Ovary (tissue), 10 donors: ENCODE results near the gene RTL3. TPM values are rescaled to one million over a fixed set of nuclear protein-coding genes. Genes with fewer than 3 reads are reported as not detected.

Experiments
- DNase-seq, 5 donors: peaks; one replicate each; pipeline ENCODE4 v3.0.0-alpha.2; 2019 to 2020
- H3K27ac ChIP-seq, 2 donors: fragments of 200-600 bp; one replicate each; pipeline versions ENCODE4 v1.5.1 to v1.8.0; 2019 to 2022
- H3K27me3 ChIP-seq: fragments of 200-600 bp; one replicate; pipeline ENCODE4 v1.8.0; 2022
- H3K36me3 ChIP-seq: fragments of 200-600 bp; sonication (generic); one replicate; pipeline ENCODE4 v1.5.1; 2019
- H3K4me1 ChIP-seq: one replicate; pipeline ENCODE4 v1.8.1; 2013; ENCODE audit warnings: mild to moderate bottlenecking, moderate library complexity; ENCODE audit not compliant: insufficient read depth
- H3K4me3 ChIP-seq: fragments of 200-600 bp; sonication (generic); one replicate; pipeline ENCODE4 v1.5.1; 2017
- H3K9me3 ChIP-seq, 2 donors: fragments of 200-600 bp in 1 of 2; sonication (generic) in 1 of 2; one replicate each; pipeline versions ENCODE4 v1.5.1 to v1.8.1; 2013 to 2019; ENCODE audit warnings: mild to moderate bottlenecking in 1 of 2, moderate library complexity in 1 of 2
- EP300 ChIP-seq: sonication (generic); formaldehyde crosslinking; IDR thresholded peaks from one replicate; pipeline ENCODE4 v1.6.1; 2017; ENCODE audit warnings: antibody characterized with exemption
- POLR2A ChIP-seq: fragments of 450-650 bp; IDR thresholded peaks from one replicate; pipeline ENCODE4 v1.6.1; 2017; ENCODE audit warnings: antibody characterized with exemption, mild to moderate bottlenecking, moderate library complexity
- WGBS, 3 donors: extraction: QIAGEN DNeasy Blood & Tissue Kit in 1 of 3; methylation state at CpG; one replicate each; pipeline versions ENCODE4 v1.1.5 to v1.1.7; 2013 to 2017; 5-methylcytosine and 5-hydroxymethylcytosine counted together
- intact Hi-C, 4 donors: fragments of 100-400 bp; cut with DNase I; formaldehyde crosslinking; loops; one replicate each; pipeline versions ENCODE4 v1.11.0 to v1.15.1; 2022 to 2023
- long read RNA-seq, 3 donors: library from polyadenylated mRNA in 2 of 3; unstranded in 2 of 3; transcript quantifications; one replicate each; pipeline ENCODE4 v2.0.0 and lab custom pipeline, GENCODE V29; 2021 to 2026
- polyA plus RNA-seq, 2 donors: library from polyadenylated mRNA; stranded (reverse); fragments of 200-250 nt in 1 of 2; fragments of 350-450 nt in 1 of 2; fragmentation: Illumina TruSeq in 1 of 2; extraction: RNeasy Lipid Tissue Mini Kit (QIAGEN cat#74804) in 1 of 2; gene quantifications; one replicate each; pipeline ENCODE4 v1.2.3, GENCODE V29; 2013 to 2014
- total RNA-seq, 7 donors: library from RNA; depleted of rRNA in 2 of 7; stranded (reverse); fragments of >200 nt in 2 of 7; fragmentation: NEBNext Ultra II Directional in 3 of 7; extraction: Animal tissue kit (Norgen Biotek cat#: 25700) in 3 of 7; gene quantifications; one replicate each; pipeline versions ENCODE4 v1.1.0 to v1.2.4, GENCODE V29; 2016 to 2023
- TF ChIP-seq, protein P1 (sequence below), 3 donors: fragments of 450-650 bp in 2 of 3; fragments of 200-600 bp in 1 of 3; IDR thresholded peaks; one replicate each; pipeline versions ENCODE4 v1.5.1 to v1.8.0; 2016 to 2022; ENCODE audit warnings: antibody characterized with exemption in 3 of 3, mild to moderate bottlenecking in 1 of 3
- donor health status: DM: no; HTN: no; CAD: no; lungs with moderate emphysema.
- donor health status: DM: no; HTN: no; CAD: no.
- donor health status: Bipolar disorder and iron deficiency.
- donor health status: DM: yes; HTN: yes; CAD: no.
- donor health status: DM: no; HTN: no; CAD: no.
- donor health status: DM: yes; HTN: yes; CAD: no.

RTL3 gene, protein sequence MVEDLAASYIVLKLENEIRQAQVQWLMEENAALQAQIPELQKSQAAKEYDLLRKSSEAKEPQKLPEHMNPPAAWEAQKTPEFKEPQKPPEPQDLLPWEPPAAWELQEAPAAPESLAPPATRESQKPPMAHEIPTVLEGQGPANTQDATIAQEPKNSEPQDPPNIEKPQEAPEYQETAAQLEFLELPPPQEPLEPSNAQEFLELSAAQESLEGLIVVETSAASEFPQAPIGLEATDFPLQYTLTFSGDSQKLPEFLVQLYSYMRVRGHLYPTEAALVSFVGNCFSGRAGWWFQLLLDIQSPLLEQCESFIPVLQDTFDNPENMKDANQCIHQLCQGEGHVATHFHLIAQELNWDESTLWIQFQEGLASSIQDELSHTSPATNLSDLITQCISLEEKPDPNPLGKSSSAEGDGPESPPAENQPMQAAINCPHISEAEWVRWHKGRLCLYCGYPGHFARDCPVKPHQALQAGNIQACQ
- under 1 TPM in 2 of 7 donors, not detected in 5; 0.12 to 0.23 TPM for total RNA-seq
- polyA plus RNA-seq = under 1 TPM; 0.02 to 0.53 TPM
- long read RNA-seq, donor 1 = 0 reads
- long read RNA-seq, donor 2 = 0 reads
- long read RNA-seq, donor 3, partial matches to known transcripts = 0 of 1 reads
- long read RNA-seq, donor 3, other reads (novel, unspliced or antisense) = 0 of 1 reads

DNA sequence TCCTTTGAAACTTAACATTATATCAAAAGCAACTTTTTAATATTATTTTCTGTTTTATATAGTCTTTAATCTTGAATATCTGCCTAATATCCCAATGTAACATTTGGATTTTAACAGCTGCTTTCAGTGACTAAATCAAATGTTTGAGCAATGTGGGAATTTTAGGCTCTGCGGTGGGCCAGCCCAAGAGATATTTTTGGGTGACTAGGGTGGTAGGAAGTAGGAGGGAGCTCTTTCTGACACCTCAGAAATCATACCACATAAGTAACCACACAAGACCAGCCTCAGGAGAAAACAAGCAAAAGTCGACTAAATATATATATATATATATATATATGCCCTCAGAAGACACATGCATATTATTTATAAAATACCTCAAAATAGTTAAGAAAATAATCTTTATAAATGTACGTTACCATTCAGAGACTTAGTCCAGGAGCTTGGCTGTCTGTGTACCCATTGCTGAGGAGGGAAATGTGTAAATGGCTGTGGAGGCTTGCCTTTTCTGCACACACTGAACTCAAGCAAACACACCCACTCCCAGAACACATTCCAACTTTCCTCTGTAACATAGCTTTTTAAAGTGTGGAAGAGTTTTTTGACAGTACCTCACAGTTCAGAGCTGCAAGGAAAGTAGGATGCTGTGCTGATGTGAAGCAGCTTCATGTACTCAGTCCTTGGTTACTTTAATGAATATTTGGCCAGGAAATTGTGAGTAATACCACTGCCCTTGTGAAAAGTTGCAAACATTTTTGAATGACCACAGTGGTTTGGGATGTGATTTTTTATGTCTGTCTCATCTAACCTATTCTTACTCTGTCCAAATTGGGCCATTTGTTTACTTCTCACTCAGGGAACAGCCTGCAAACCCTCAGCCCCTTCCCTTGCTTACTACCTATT, at the start of gene RTL3:
Gene RTL3, minus strand, starts transcription at position 484 of the 900 bp plus-strand sequence. CDS start 908 bp downstream, outside the sequence.
- Histone ChIP-seq H3K4me1 (no peaks in the 10 kb centered on the region), H3K9me3 (no peaks in the 10 kb centered on the region), H3K27ac (no peak within 1 kb of the TSS), H3K27me3 (no peaks in the 10 kb centered on the region), H3K4me3 (no peak within 1 kb of the TSS), H3K36me3 (no peaks in the 10 kb centered on the region)
- 50 to 59% (median 53%) methylated on average over 3 of the region's 3 CpGs for WGBS, 3 donors
- TF ChIP-seq POLR2A = no peak
- no peak for TF ChIP-seq EP300
- TF ChIP-seq, protein P1, sequence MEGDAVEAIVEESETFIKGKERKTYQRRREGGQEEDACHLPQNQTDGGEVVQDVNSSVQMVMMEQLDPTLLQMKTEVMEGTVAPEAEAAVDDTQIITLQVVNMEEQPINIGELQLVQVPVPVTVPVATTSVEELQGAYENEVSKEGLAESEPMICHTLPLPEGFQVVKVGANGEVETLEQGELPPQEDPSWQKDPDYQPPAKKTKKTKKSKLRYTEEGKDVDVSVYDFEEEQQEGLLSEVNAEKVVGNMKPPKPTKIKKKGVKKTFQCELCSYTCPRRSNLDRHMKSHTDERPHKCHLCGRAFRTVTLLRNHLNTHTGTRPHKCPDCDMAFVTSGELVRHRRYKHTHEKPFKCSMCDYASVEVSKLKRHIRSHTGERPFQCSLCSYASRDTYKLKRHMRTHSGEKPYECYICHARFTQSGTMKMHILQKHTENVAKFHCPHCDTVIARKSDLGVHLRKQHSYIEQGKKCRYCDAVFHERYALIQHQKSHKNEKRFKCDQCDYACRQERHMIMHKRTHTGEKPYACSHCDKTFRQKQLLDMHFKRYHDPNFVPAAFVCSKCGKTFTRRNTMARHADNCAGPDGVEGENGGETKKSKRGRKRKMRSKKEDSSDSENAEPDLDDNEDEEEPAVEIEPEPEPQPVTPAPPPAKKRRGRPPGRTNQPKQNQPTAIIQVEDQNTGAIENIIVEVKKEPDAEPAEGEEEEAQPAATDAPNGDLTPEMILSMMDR (IDR thresholded peaks at IDR 0.05) = no peak
- DNase-seq = no peak
- intact Hi-C loops = no loop called here

DNA sequence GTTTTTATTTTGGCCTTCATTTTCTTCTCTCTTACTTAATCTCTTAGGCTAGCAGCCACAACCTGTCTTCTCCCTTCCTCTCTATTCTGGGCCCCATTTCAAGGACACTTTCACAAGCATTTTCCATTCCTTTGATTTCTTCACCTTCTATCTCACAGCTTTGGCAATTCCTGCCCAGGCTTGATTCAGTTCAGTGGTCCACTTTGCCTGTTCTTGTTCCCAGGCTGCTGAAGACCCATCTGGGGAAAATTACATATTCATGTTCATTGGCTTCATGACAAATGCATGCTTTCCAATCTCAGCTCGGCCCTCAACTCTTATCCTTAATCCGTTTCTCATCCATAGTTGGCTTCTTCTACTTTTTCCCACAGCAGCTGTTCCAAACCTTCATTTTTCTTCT, 49.7 kb upstream of the RTL3 start:
- TF ChIP-seq, protein P1 (IDR thresholded peaks at IDR 0.05) = no peak
- TF ChIP-seq POLR2A (no peak), EP300 (no peak)
- no peak overlapping the region for H3K27ac ChIP-seq
- H3K9me3 ChIP-seq = no peaks in the 10 kb centered on the region
- intact Hi-C loops = no loop called here
- H3K4me3 ChIP-seq = no peak overlapping the region
- H3K27me3 ChIP-seq = no peaks in the 10 kb centered on the region
- 15 to 19% (median 18%) methylated on average over 2 of the region's 2 CpGs for WGBS, 3 donors
- peak in 3 of 5 donors; percentile 9 to 41 (median 23) for DNase-seq
- H3K36me3 ChIP-seq = no peaks in the 10 kb centered on the region
- no peaks in the 10 kb centered on the region for H3K4me1 ChIP-seq

DNA sequence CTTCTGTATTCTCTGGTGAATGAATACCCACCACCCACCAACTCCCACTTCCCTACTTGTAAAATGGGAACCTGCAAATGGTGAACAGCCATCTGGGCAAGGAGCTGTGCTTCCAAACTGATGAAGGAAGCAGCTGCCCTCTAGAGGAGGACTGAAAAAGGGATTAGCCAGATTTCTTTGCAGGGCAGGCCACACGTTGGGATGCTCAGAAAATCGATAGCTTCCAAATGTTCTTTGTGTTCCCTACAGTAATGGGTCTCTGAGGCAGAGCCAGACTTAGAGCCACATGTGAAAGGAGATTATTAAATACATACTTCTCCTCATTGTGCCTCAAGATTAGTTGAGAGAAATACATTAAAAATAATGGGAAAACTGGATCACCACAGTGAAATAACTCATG, 49.1 kb upstream of the RTL3 start:
- Histone ChIP-seq H3K4me3 (no peak overlapping the region), H3K27me3 (no peaks in the 10 kb centered on the region), H3K9me3 (no peaks in the 10 kb centered on the region), H3K36me3 (no peaks in the 10 kb centered on the region), H3K27ac (no peak overlapping the region), H3K4me1 (no peaks in the 10 kb centered on the region)
- WGBS, 3 donors = 25 to 28% (median 26%) methylated on average over 2 of the region's 2 CpGs
- intact Hi-C loops = no loop called here
- TF ChIP-seq POLR2A (no peak), EP300 (no peak)
- TF ChIP-seq, protein P1 (IDR thresholded peaks at IDR 0.05) = no peak
- DNase-seq = peak in 1 of 5 donors; percentile 17

DNA sequence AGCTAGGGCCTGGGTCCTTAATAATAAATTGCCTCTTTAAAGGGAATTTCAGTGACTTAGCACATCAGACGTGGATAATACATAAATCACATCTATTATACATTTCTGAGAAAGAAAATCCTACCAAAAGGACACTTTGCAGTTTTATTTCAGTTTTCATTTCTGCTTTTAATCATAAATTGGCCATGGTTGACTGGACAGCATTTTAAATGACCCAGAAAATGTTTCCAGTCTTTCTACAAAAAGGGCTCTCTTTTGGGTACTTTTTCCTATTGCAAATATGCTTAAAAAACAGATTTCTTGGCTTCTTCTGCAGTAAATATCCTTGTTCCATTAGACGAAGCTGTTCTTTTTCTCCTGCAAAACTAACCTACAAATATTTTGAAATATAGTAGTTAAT, 46.9 kb upstream of the RTL3 start:
- Histone ChIP-seq H3K9me3 (no peaks in the 10 kb centered on the region), H3K27me3 (no peaks in the 10 kb centered on the region), H3K4me3 (no peak overlapping the region), H3K27ac (no peak overlapping the region), H3K36me3 (no peaks in the 10 kb centered on the region), H3K4me1 (no peaks in the 10 kb centered on the region)
- intact Hi-C loops = no loop called here
- TF ChIP-seq, protein P1 (IDR thresholded peaks at IDR 0.05) = no peak
- no peak for TF ChIP-seq POLR2A
- TF ChIP-seq EP300 = no peak
- no peak for DNase-seq
- WGBS, 3 donors = 1 to 6% (median 3%) methylated on average over 2 of the region's 2 CpGs
